GDM1 (cell line): ENCODE data around the gene PCMTD2.
"Not testable (repeated sequence)": the region's sequence is repeated elsewhere in the genome, so short reads cannot be mapped to it uniquely, and the experiment has no call there.

Source experiments
- DNase-seq: peaks from one replicate; lab custom pipeline; 2025; lab: John Stamatoyannopoulos, UW

Gene PCMTD2

GRCh38 chr20:64224351-64225170, 31.0 kb upstream of the PCMTD2 start:
- DNase-seq = no peak

- DNase-seq = no peak
These were observed 30.4 kb upstream of the PCMTD2 start for GRCh38 chr20:64225171-64225595.

GRCh38 chr20:64225828-64226598, 29.5 kb upstream of the PCMTD2 start:
- DNase-seq = no peak

GRCh38 chr20:64226686-64227580, 28.6 kb upstream of the PCMTD2 start:
- DNase-seq = no peak

- no peak for DNase-seq
These were observed 27.4 kb upstream of the PCMTD2 start for GRCh38 chr20:64228086-64228653.

- no peak for DNase-seq
These were observed 26.6 kb upstream of the PCMTD2 start for GRCh38 chr20:64228751-64229506.

- DNase-seq = no peak
These were observed 26.0 kb upstream of the PCMTD2 start for GRCh38 chr20:64229507-64230061.

GRCh38 chr20:64230461-64231145, 24.9 kb upstream of the PCMTD2 start:
- no peak for DNase-seq

- no peak for DNase-seq
These were observed 23.7 kb upstream of the PCMTD2 start for GRCh38 chr20:64231621-64232550.

- DNase-seq = no peak
These were observed 22.8 kb upstream of the PCMTD2 start for GRCh38 chr20:64232794-64233193.

GRCh38 chr20:64233725-64234124, 21.8 kb upstream of the PCMTD2 start:
- no peak for DNase-seq

- DNase-seq = no peak
These were observed 21.2 kb upstream of the PCMTD2 start for GRCh38 chr20:64234291-64234791.

- not testable (repeated sequence) for DNase-seq
These were observed 20.5 kb upstream of the PCMTD2 start for GRCh38 chr20:64234921-64235565.

GRCh38 chr20:64236137-64237088, 19.1 kb upstream of the PCMTD2 start:
- DNase-seq = no peak

- DNase-seq = no peak
These were observed 18.2 kb upstream of the PCMTD2 start for GRCh38 chr20:64237316-64237715.

- DNase-seq = no peak
These were observed 17.3 kb upstream of the PCMTD2 start for GRCh38 chr20:64238115-64238825.
